ENCODE results near the gene P2RY1. TPM values are rescaled to one million over a fixed set of nuclear protein-coding genes. Genes with fewer than 3 reads are reported as not detected.
"Not testable (repeated sequence)": the region's sequence is repeated elsewhere in the genome, so short reads cannot be mapped to it uniquely, and the experiment has no call there.

Gene P2RY1
- total RNA-seq, 3 donors from 2014 or later (not counting 1 experiment from before 2014, with no cell fraction given) = 1.0 to 2.0 (median 1.4) TPM

DNA sequence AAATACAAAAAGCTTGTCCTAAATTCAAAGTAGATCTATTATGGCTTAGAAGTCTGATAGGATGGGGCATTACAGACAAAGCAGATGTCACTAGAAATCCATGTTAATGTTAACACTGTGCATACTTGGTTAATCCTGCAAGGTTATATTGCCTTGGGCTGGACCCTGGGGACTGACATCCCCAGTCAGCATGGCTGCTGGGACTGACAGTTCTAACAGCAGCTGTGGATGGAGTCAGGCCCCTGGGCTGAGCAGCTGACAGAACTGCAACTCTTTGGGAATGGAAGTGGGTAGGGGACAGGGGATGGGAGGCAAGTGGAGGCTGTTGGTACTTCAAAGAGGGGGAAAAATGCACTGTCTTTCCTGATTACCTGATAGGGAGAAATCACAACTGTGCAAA, 7.5 kb downstream of the P2RY1 start:
- H3K27me3 ChIP-seq (ENCODE audit: control insufficient read depth, insufficient read depth, low read length) = no peaks in the 10 kb centered on the region
- H3K27me3 Mint-ChIP-seq (ENCODE audit: low read depth in 2 of 2) = no peaks in the 10 kb centered on the region
- DNase-seq (no peak), ATAC-seq (no peak)
- no peaks in the 10 kb centered on the region for H3K9me3 ChIP-seq (ENCODE audit: control insufficient read depth, insufficient read depth, low read length)
- no peaks in the 10 kb centered on the region for H3K4me1 Mint-ChIP-seq
- H3K36me3 ChIP-seq (ENCODE audit: control insufficient read depth, insufficient read depth, low read length) = no peaks in the 10 kb centered on the region
- H3K4me1 ChIP-seq (ENCODE audit: control insufficient read depth, insufficient read depth, low read length) = no peaks in the 10 kb centered on the region
- H3K36me3 Mint-ChIP-seq = no peaks in the 10 kb centered on the region
- no peak overlapping the region for H3K4me3 ChIP-seq (ENCODE audit: low read length)
- no peaks in the 10 kb centered on the region for H3K9me3 Mint-ChIP-seq
- H3K27ac Mint-ChIP-seq = no peak overlapping the region
- TF ChIP-seq, protein P1, sequence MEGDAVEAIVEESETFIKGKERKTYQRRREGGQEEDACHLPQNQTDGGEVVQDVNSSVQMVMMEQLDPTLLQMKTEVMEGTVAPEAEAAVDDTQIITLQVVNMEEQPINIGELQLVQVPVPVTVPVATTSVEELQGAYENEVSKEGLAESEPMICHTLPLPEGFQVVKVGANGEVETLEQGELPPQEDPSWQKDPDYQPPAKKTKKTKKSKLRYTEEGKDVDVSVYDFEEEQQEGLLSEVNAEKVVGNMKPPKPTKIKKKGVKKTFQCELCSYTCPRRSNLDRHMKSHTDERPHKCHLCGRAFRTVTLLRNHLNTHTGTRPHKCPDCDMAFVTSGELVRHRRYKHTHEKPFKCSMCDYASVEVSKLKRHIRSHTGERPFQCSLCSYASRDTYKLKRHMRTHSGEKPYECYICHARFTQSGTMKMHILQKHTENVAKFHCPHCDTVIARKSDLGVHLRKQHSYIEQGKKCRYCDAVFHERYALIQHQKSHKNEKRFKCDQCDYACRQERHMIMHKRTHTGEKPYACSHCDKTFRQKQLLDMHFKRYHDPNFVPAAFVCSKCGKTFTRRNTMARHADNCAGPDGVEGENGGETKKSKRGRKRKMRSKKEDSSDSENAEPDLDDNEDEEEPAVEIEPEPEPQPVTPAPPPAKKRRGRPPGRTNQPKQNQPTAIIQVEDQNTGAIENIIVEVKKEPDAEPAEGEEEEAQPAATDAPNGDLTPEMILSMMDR (IDR thresholded peaks at IDR 0.05) = no peak
- H3K27ac ChIP-seq (ENCODE audit: low read length) = no peak overlapping the region
- no peak overlapping the region for H3K4me3 Mint-ChIP-seq
- intact Hi-C loops (cut with micrococcal nuclease) = no loop called here

DNA sequence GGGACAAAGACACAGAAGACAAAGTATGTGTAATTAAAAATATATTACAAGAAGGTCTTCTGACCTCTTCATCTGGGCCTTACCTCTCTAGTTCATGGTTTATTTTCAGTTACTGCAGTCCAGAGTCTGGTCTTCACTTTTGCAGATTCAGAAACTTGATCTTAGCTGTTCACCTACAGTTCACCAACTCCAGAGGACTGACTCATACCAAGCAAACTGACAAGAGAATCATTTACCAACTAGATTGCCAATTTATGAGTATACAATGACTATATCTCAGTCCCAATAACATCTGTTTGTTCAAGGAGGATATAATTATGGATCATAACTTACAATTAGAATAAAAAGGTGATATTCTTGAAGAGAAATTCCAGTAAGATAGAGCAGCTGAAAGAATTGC, 9.0 kb downstream of the P2RY1 start:
- Mint-ChIP-seq H3K9me3 (peaks cover 2% of the 10 kb centered on the region in 2 donors), H3K4me1 (no peaks in the 10 kb centered on the region), H3K27ac (no peak overlapping the region), H3K27me3 (ENCODE audit: low read depth in 2 of 2) (no peaks in the 10 kb centered on the region), H3K36me3 (no peaks in the 10 kb centered on the region), H3K4me3 (no peak overlapping the region)
- no peak overlapping the region for H3K27ac ChIP-seq (ENCODE audit: low read length)
- H3K4me3 ChIP-seq (ENCODE audit: low read length) = no peak overlapping the region
- intact Hi-C loops (cut with micrococcal nuclease) = no loop called here
- H3K27me3 ChIP-seq (ENCODE audit: control insufficient read depth, insufficient read depth, low read length) = no peaks in the 10 kb centered on the region
- ATAC-seq = no peak
- DNase-seq = no peak
- H3K9me3 ChIP-seq (ENCODE audit: control insufficient read depth, insufficient read depth, low read length) = no peaks in the 10 kb centered on the region
- H3K4me1 ChIP-seq (ENCODE audit: control insufficient read depth, insufficient read depth, low read length) = no peaks in the 10 kb centered on the region
- no peaks in the 10 kb centered on the region for H3K36me3 ChIP-seq (ENCODE audit: control insufficient read depth, insufficient read depth, low read length)
- TF ChIP-seq, protein P1 (IDR thresholded peaks at IDR 0.05) = no peak

DNA sequence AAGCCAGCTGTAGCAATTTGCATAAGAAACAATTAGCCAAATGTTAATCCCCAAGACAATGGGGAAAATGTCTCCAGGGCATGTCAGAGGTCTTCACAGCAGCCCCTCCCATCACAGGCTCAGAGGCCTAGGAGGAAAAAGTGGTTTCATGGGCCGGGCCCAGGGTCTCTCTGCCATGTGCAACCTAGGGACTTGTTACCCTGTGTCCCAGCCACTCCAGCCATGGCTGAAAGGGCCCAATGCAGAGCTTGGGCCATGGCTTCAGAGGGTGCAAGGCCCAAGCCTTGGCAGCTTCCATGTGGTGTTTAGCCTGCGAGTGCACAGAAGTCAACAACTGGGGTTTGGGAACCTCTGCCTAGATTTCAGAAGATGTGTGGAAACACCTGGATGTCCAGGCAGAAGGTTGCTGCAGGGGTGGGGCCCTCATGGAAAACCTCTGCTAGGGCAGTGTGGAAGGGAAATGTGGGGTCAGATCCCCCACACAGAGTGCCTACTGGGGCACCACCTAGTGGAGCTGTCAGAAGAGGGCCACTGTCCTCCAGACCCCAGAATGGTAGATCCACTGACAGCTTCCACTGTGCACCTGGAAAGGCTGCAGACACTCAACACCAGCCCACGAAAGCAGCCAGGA, 11.8 kb downstream of the P2RY1 start:
- H3K27me3 Mint-ChIP-seq (ENCODE audit: low read depth in 2 of 2); H3K4me3 ChIP-seq (ENCODE audit: low read length); H3K27me3 ChIP-seq (ENCODE audit: control insufficient read depth, insufficient read depth, low read length); intact Hi-C loops (cut with micrococcal nuclease); ATAC-seq; H3K4me1 Mint-ChIP-seq; H3K4me3 Mint-ChIP-seq; DNase-seq; H3K36me3 Mint-ChIP-seq; H3K27ac ChIP-seq (ENCODE audit: low read length); H3K36me3 ChIP-seq (ENCODE audit: control insufficient read depth, insufficient read depth, low read length); H3K4me1 ChIP-seq (ENCODE audit: control insufficient read depth, insufficient read depth, low read length); H3K9me3 Mint-ChIP-seq; H3K27ac Mint-ChIP-seq; H3K9me3 ChIP-seq (ENCODE audit: control insufficient read depth, insufficient read depth, low read length): not testable (repeated sequence)
- 89% methylated on average over 3 of the region's 3 CpGs for WGBS (ENCODE audit: insufficient coverage)

DNA sequence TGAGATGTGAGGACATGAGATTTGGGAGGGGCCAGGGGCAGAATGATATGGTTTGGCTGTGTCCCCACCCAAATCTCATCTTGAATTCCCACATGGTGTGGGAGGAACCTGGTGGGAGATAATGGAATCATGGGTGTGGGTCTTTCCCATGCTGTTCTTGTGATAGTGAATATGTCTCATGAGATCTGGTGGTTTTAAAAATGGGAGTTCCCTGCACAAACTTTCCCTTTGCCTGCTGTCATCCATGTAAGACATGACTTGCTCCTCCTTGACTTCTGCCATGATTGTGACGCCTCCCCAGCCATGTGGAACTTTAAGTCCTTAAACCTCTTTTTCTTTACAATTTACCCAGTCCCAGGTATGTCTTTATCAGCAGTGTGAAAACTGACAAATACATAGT, 12.7 kb downstream of the P2RY1 start:
- H3K27ac Mint-ChIP-seq; H3K27ac ChIP-seq (ENCODE audit: low read length); DNase-seq; intact Hi-C loops (cut with micrococcal nuclease); H3K27me3 Mint-ChIP-seq (ENCODE audit: low read depth in 2 of 2); H3K4me1 ChIP-seq (ENCODE audit: control insufficient read depth, insufficient read depth, low read length); H3K4me3 ChIP-seq (ENCODE audit: low read length); ATAC-seq; H3K4me1 Mint-ChIP-seq; H3K9me3 ChIP-seq (ENCODE audit: control insufficient read depth, insufficient read depth, low read length); H3K27me3 ChIP-seq (ENCODE audit: control insufficient read depth, insufficient read depth, low read length); H3K36me3 ChIP-seq (ENCODE audit: control insufficient read depth, insufficient read depth, low read length); H3K4me3 Mint-ChIP-seq; H3K36me3 Mint-ChIP-seq; H3K9me3 Mint-ChIP-seq: not testable (repeated sequence)
- 85% methylated on average over 1 of the region's 1 CpG for WGBS (ENCODE audit: insufficient coverage)
